Parathyroid adenoma (tissue), 2 donors: ENCODE measurements around the gene ZNF582.
"Not testable (repeated sequence)": the region's sequence is repeated elsewhere in the genome, so short reads cannot be mapped to it uniquely, and the experiment has no call there.

ENCODE experiments used
- H2AFZ ChIP-seq: fragments of 300-600 bp; sonication (generic); one replicate; pipeline ENCODE4 v1.7.0; 2017; ENCODE audit warnings: antibody characterized with exemption, mild to moderate bottlenecking
- H3K27ac ChIP-seq: fragments of 300-600 bp; sonication (generic); one replicate; pipeline ENCODE4 v1.7.0; 2017
- H3K27me3 ChIP-seq: fragments of 300-600 bp; sonication (generic); one replicate; pipeline ENCODE4 v1.7.0; 2017; ENCODE audit warnings: low read length; ENCODE audit not compliant: control insufficient read depth, insufficient read depth
- H3K36me3 ChIP-seq: fragments of 300-600 bp; sonication (generic); one replicate; pipeline ENCODE4 v1.7.0; 2017; ENCODE audit warnings: low read length; ENCODE audit not compliant: control insufficient read depth, insufficient read depth
- H3K4me1 ChIP-seq: fragments of 300-600 bp; sonication (generic); one replicate; pipeline ENCODE4 v1.7.0; 2017; ENCODE audit warnings: control low read depth
- H3K4me2 ChIP-seq: fragments of 300-600 bp; sonication (generic); one replicate; pipeline ENCODE4 v1.7.0; 2017; ENCODE audit warnings: low read length
- H3K4me3 ChIP-seq: fragments of 300-600 bp; sonication (generic); one replicate; pipeline ENCODE4 v1.7.0; 2017; ENCODE audit warnings: low read depth, low read length
- H3K79me2 ChIP-seq: fragments of 300-600 bp; sonication (generic); one replicate; pipeline ENCODE4 v1.7.0; 2017; ENCODE audit warnings: control low read depth
- H3K9ac ChIP-seq: fragments of 300-600 bp; sonication (generic); one replicate; pipeline ENCODE4 v1.7.0; 2017; ENCODE audit warnings: mild to moderate bottlenecking
- H3K9me3 ChIP-seq: fragments of 300-600 bp; sonication (generic); one replicate; pipeline ENCODE4 v1.7.0; 2017; ENCODE audit warnings: low read length; ENCODE audit not compliant: control insufficient read depth
- CTCF ChIP-seq: fragments of 300-600 bp; sonication (generic); IDR thresholded peaks from one replicate; pipeline ENCODE4 v1.7.0; 2017; ENCODE audit warnings: antibody characterized with exemption, mild to moderate bottlenecking
- donor health status: primary hyperparathyroidism.

Gene ZNF582

DNA sequence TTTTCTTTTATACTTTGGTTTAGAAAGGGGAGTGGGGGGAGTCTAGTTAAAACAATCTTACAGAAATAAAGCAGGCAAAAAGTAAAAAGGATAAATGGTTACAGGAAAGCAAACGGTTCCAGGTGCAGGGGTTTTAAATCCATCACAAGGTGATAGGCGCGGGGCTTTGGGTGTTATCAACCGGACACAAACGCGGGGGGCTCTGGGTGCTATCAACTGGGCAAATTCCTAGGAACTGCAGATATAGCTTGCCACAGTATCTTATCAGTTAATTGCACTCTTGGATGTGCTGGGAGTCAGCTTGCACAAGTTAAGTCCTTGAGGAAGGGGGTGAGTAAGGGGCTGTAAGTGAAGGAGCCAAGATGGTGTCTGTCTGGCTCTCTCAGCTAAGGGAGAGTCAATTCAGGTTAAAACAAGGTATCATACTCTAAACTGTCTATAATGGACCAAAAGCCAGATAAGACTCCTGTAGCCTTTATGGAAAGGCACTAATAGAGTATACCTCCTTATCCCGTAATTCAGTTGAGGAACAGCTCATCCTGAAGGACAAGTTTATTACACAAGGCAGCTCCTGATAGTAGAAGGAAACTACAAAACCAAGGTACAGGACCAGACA lies 46.1 kb downstream of the ZNF582 start:
- Histone ChIP-seq H3K79me2 (no peaks in the 10 kb centered on the region), H3K9ac (no peak overlapping the region), H2AFZ (no peak overlapping the region), H3K4me1 (no peaks in the 10 kb centered on the region), H3K4me3 (no peak overlapping the region), H3K27ac (no peak overlapping the region), H3K9me3 (no peaks in the 10 kb centered on the region), H3K27me3 (no peaks in the 10 kb centered on the region), H3K36me3 (no peaks in the 10 kb centered on the region), H3K4me2 (no peak overlapping the region)
- no peak for TF ChIP-seq CTCF

GRCh38 chr19:56341948-56342347 lies 51.4 kb downstream of the ZNF582 start:
- Histone ChIP-seq H3K27me3 (no peaks in the 10 kb centered on the region), H3K36me3 (no peaks in the 10 kb centered on the region), H3K4me3 (no peak overlapping the region), H3K9me3 (no peaks in the 10 kb centered on the region), H3K9ac (no peak overlapping the region), H2AFZ (no peak overlapping the region), H3K27ac (no peak overlapping the region), H3K4me1 (no peaks in the 10 kb centered on the region), H3K4me2 (no peak overlapping the region), H3K79me2 (no peaks in the 10 kb centered on the region)
- no peak for TF ChIP-seq CTCF

- not testable (repeated sequence) for H3K4me1 ChIP-seq, H2AFZ ChIP-seq, H3K79me2 ChIP-seq, H3K27me3 ChIP-seq, H3K27ac ChIP-seq, H3K9ac ChIP-seq, H3K4me3 ChIP-seq, H3K36me3 ChIP-seq, H3K4me2 ChIP-seq, H3K9me3 ChIP-seq
Observed at GRCh38 chr19:56339031-56339430, 54.3 kb downstream of the ZNF582 start.

GRCh38 chr19:56337077-56337476 lies 56.3 kb downstream of the ZNF582 start:
- H2AFZ ChIP-seq, H3K9ac ChIP-seq, H3K36me3 ChIP-seq, H3K79me2 ChIP-seq, H3K27ac ChIP-seq, H3K9me3 ChIP-seq, H3K27me3 ChIP-seq, H3K4me2 ChIP-seq, H3K4me3 ChIP-seq, H3K4me1 ChIP-seq: not testable (repeated sequence)

DNA sequence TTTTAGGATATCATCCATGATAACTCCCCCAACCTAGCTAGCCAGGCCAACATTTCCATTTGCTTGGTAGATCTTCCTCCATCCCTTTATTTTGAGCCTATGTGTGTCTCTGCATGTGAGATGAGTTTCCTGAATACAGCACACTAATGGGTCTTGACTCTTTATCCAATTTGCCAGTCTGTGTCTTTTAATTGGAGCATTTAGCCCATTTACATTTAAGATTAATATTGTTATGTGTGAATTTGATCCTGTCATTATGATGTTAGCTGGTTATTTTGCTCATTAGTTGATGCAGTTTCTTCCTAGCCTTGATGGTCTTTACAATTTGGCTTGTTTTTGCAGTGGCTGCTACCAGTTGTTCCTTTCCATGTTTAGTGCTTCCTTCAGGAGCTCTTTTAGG lies 58.0 kb downstream of the ZNF582 start:
- H3K9ac ChIP-seq, H3K4me2 ChIP-seq, H2AFZ ChIP-seq, H3K27me3 ChIP-seq, H3K27ac ChIP-seq, H3K36me3 ChIP-seq, H3K9me3 ChIP-seq, H3K79me2 ChIP-seq, H3K4me1 ChIP-seq, H3K4me3 ChIP-seq: not testable (repeated sequence)

GRCh38 chr19:56333506-56333905 lies 59.8 kb downstream of the ZNF582 start:
- H3K79me2 ChIP-seq, result no peaks in the 10 kb centered on the region
- H3K9ac ChIP-seq, result no peak overlapping the region
- H3K36me3 ChIP-seq, result no peaks in the 10 kb centered on the region
- no peaks in the 10 kb centered on the region for H3K4me1 ChIP-seq
- TF ChIP-seq CTCF, result peak; percentile 51
- H3K27ac ChIP-seq, result no peak overlapping the region
- no peak overlapping the region for H3K4me3 ChIP-seq
- no peak overlapping the region for H2AFZ ChIP-seq
- H3K9me3 ChIP-seq, result no peaks in the 10 kb centered on the region
- no peak overlapping the region for H3K4me2 ChIP-seq
- H3K27me3 ChIP-seq, result no peaks in the 10 kb centered on the region
